ENCODE data around the gene KRTAP9-7.
"Not testable (repeated sequence)": the region's sequence is repeated elsewhere in the genome, so short reads cannot be mapped to it uniquely, and the experiment has no call there.

KRTAP9-7 gene

DNA sequence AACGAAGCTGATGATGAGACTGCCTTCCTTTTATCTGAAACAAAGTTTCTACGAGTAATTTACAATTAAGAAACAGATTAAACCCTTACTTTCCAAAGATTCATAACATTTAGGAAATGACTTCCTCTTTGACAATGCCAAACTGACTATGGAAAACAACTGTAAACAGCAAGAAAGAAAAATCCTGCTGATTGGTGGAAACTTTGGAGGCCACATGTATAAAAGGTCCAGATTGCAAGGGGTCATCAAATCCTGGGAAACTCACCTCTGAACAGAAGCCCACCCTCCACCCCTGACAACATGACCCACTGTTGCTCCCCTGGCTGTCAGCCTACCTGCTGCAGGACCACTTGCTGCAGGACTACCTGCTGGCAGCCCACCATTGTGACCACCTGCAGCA is 10.4 kb upstream of the KRTAP9-7 start, which contains the start of gene KRTAP9-6:
KRTAP9-6 (plus strand) TSS at position 301 of the 400 bp plus-strand sequence; CDS start at position 301, 0 bp downstream.
- no peak within 1 kb of the TSS for H3K4me3 ChIP-seq (IDR thresholded peaks at IDR 0.05; ENCODE audit: insufficient read depth, low read depth, low read length)
- TF ChIP-seq, protein P1, sequence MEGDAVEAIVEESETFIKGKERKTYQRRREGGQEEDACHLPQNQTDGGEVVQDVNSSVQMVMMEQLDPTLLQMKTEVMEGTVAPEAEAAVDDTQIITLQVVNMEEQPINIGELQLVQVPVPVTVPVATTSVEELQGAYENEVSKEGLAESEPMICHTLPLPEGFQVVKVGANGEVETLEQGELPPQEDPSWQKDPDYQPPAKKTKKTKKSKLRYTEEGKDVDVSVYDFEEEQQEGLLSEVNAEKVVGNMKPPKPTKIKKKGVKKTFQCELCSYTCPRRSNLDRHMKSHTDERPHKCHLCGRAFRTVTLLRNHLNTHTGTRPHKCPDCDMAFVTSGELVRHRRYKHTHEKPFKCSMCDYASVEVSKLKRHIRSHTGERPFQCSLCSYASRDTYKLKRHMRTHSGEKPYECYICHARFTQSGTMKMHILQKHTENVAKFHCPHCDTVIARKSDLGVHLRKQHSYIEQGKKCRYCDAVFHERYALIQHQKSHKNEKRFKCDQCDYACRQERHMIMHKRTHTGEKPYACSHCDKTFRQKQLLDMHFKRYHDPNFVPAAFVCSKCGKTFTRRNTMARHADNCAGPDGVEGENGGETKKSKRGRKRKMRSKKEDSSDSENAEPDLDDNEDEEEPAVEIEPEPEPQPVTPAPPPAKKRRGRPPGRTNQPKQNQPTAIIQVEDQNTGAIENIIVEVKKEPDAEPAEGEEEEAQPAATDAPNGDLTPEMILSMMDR (conservative IDR thresholded peaks at IDR 0.05; ENCODE audit: low read depth, low read length) = no peak
- no peaks in the 10 kb centered on the region for H3K36me3 ChIP-seq (ENCODE audit: insufficient read depth)
- no peaks in the 10 kb centered on the region for H4K20me1 ChIP-seq (ENCODE audit: insufficient read depth)
- no peak within 1 kb of the TSS for H2AFZ ChIP-seq (ENCODE audit: low read depth)
- H3K4me1 ChIP-seq (ENCODE audit: low read depth, poor library complexity, severe bottlenecking) = no peaks in the 10 kb centered on the region
- H3K27ac ChIP-seq = no peak within 1 kb of the TSS
- H3K79me2 ChIP-seq (ENCODE audit: insufficient read depth, low read depth) = no peaks in the 10 kb centered on the region
- no peak within 1 kb of the TSS for H3K9ac ChIP-seq
- no peaks in the 10 kb centered on the region for H3K27me3 ChIP-seq (ENCODE audit: insufficient read depth, low read depth)
- no peak within 1 kb of the TSS for H3K4me2 ChIP-seq

DNA sequence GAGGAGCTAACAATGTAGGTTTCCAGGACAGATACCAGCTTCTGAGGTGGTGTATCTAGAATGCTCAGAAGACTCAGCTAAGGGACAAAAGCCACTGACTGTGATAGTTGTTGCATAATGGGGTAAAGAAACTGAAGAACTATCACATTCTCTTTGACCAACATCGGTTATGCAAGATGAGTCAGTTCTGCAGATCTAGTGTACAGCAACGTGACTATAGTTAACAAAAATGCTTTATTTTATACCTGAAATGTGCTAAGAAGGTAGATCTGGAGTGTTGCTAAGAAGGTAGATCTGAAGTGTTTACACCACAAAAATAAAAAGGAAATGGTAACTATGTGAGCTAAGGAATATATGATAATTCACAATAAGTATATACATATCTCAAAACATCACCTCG is 7.8 kb upstream of the KRTAP9-7 start:
- H3K4me3 ChIP-seq (IDR thresholded peaks at IDR 0.05; ENCODE audit: insufficient read depth, low read depth, low read length) = no peak overlapping the region

DNA sequence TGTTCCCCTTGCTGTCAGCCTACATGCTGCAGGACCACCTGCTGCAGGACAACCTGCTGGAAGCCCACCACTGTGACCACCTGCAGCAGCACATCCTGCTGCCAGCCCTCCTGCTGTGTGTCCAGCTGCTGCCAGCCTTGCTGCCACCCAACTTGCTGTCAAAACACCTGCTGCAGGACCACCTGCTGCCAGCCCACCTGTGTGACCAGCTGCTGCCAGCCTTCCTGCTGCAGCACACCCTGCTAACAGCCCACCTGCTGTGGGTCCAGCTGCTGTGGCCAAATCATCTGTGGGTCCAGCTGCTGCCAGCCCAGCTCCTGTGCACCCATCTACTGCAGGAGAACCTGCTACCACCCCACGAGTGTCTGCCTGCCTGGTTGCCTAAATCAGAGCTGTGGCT is 4.2 kb upstream of the KRTAP9-7 start:
- not testable (repeated sequence) for H3K9ac ChIP-seq, H3K4me2 ChIP-seq

More for the DNA sequence above, 7.8 kb upstream of the KRTAP9-7 start:
- Histone ChIP-seq H3K9ac (no peak overlapping the region), H3K27me3 (ENCODE audit: insufficient read depth, low read depth) (no peaks in the 10 kb centered on the region), H3K36me3 (ENCODE audit: insufficient read depth) (no peaks in the 10 kb centered on the region), H3K79me2 (ENCODE audit: insufficient read depth, low read depth) (no peaks in the 10 kb centered on the region), H4K20me1 (ENCODE audit: insufficient read depth) (no peaks in the 10 kb centered on the region), H2AFZ (ENCODE audit: low read depth) (no peak overlapping the region), H3K4me1 (ENCODE audit: low read depth, poor library complexity, severe bottlenecking) (no peaks in the 10 kb centered on the region), H3K4me2 (no peak overlapping the region), H3K27ac (no peak overlapping the region)
- TF ChIP-seq, protein P1 (conservative IDR thresholded peaks at IDR 0.05; ENCODE audit: low read depth, low read length) = no peak

DNA sequence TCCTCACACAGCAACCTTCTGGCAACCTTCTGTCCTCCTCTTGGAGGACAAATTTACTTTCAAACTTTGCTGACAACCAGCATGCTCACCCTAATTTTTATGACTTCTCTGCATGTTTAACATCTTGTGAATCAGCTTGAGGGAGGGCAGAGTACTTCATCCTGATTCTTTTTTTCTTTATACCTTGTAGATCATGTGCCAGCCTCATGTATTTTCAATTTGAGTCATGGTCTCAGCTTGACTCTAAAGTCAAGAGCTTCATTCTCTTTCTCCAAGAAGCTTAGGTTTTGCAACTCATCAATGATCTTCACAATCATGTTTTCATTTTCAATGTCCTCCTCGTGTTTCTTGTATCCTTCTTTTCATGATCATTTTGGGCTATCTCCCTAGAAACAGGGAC is 3.6 kb upstream of the KRTAP9-7 start:
- Histone ChIP-seq H2AFZ (ENCODE audit: low read depth) (no peak overlapping the region), H3K27ac (no peak overlapping the region), H3K4me1 (ENCODE audit: low read depth, poor library complexity, severe bottlenecking) (no peaks in the 10 kb centered on the region), H3K4me3 (IDR thresholded peaks at IDR 0.05; ENCODE audit: insufficient read depth, low read depth, low read length) (no peak overlapping the region), H3K27me3 (ENCODE audit: insufficient read depth, low read depth) (no peaks in the 10 kb centered on the region), H4K20me1 (ENCODE audit: insufficient read depth) (no peaks in the 10 kb centered on the region), H3K79me2 (ENCODE audit: insufficient read depth, low read depth) (no peaks in the 10 kb centered on the region), H3K36me3 (ENCODE audit: insufficient read depth) (no peaks in the 10 kb centered on the region), H3K4me2 (no peak overlapping the region), H3K9ac (no peak overlapping the region)
- TF ChIP-seq, protein P1 (conservative IDR thresholded peaks at IDR 0.05; ENCODE audit: low read depth, low read length) = no peak

More for the DNA sequence above, 4.2 kb upstream of the KRTAP9-7 start:
- not testable (repeated sequence) for H3K27ac ChIP-seq; H3K4me1 ChIP-seq (ENCODE audit: low read depth, poor library complexity, severe bottlenecking); H3K27me3 ChIP-seq (ENCODE audit: insufficient read depth, low read depth); H3K4me3 ChIP-seq (IDR thresholded peaks at IDR 0.05; ENCODE audit: insufficient read depth, low read depth, low read length); H3K79me2 ChIP-seq (ENCODE audit: insufficient read depth, low read depth); H4K20me1 ChIP-seq (ENCODE audit: insufficient read depth); H3K36me3 ChIP-seq (ENCODE audit: insufficient read depth); H2AFZ ChIP-seq (ENCODE audit: low read depth)

DNA sequence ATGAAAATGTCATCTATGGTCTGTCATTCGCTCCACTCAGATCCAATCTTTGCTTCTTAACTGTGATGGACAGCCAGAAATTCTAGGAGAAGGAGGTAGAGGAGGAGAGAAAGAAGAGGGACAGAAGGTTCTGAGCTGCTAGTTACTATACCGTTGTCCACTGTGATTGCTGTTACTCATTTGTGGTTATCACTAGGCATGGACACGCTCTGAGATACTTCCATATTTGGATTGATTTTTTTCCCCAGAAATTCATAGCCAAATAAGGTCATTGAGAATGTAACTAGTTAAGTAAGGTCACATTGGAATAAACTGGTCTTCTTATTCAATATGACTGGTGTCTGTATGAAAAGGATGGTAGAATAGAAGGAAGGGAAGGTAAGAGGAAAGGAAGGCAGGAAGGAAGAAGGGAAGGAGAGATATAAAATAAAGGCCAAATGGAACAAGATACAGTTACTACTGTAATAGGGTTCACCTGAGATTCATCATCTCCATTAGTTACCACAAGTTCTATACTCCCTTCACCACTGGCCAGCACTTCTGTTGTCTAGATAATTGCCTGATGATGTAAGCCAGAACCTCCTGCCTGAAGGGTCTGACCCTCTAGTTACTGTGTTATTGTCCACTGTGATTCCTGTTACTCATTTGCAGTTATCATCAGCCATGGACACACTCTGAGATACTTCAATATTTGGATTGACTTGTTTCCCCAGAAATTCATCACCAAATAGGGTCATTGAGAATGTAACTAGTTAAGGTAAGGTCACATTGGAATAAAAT is 2.9 kb downstream of the KRTAP9-7 start:
- Histone ChIP-seq H3K4me3 (IDR thresholded peaks at IDR 0.05; ENCODE audit: insufficient read depth, low read depth, low read length) (no peak overlapping the region), H3K27me3 (ENCODE audit: insufficient read depth, low read depth) (no peaks in the 10 kb centered on the region), H3K79me2 (ENCODE audit: insufficient read depth, low read depth) (no peaks in the 10 kb centered on the region), H3K9ac (no peak overlapping the region), H3K4me2 (no peak overlapping the region), H3K36me3 (ENCODE audit: insufficient read depth) (no peaks in the 10 kb centered on the region), H2AFZ (ENCODE audit: low read depth) (no peak overlapping the region), H4K20me1 (ENCODE audit: insufficient read depth) (no peaks in the 10 kb centered on the region), H3K4me1 (ENCODE audit: low read depth, poor library complexity, severe bottlenecking) (no peaks in the 10 kb centered on the region), H3K27ac (no peak overlapping the region)
- TF ChIP-seq, protein P1 (conservative IDR thresholded peaks at IDR 0.05; ENCODE audit: low read depth, low read length) = no peak
